ENCODE results near the gene ETFB.

DNA sequence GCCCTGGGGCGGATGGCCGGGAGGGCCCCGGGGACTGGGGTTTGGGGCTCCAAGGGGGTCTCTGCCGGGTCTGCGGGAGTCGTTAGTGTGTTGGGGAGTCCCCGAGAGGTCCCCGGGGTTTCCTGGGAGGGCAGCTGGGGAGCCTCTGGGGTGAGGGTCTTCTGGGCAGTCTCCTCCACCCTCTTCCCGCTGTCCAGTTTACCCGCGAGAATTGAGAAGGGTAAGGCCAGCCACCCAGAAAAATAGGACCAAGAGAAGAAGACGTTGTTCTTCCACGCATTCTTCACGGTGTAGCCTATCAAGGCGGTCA, 1.0 kb upstream of the ETFB start:
- TF ChIP-seq, protein P1, sequence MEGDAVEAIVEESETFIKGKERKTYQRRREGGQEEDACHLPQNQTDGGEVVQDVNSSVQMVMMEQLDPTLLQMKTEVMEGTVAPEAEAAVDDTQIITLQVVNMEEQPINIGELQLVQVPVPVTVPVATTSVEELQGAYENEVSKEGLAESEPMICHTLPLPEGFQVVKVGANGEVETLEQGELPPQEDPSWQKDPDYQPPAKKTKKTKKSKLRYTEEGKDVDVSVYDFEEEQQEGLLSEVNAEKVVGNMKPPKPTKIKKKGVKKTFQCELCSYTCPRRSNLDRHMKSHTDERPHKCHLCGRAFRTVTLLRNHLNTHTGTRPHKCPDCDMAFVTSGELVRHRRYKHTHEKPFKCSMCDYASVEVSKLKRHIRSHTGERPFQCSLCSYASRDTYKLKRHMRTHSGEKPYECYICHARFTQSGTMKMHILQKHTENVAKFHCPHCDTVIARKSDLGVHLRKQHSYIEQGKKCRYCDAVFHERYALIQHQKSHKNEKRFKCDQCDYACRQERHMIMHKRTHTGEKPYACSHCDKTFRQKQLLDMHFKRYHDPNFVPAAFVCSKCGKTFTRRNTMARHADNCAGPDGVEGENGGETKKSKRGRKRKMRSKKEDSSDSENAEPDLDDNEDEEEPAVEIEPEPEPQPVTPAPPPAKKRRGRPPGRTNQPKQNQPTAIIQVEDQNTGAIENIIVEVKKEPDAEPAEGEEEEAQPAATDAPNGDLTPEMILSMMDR (IDR thresholded peaks at IDR 0.05; ENCODE audit: low read depth, low read length, missing input control), result no peak
- TF ChIP-seq, protein P2, sequence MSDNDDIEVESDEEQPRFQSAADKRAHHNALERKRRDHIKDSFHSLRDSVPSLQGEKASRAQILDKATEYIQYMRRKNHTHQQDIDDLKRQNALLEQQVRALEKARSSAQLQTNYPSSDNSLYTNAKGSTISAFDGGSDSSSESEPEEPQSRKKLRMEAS (IDR thresholded peaks at IDR 0.05), result no peak
- TF ChIP-seq, protein P3, sequence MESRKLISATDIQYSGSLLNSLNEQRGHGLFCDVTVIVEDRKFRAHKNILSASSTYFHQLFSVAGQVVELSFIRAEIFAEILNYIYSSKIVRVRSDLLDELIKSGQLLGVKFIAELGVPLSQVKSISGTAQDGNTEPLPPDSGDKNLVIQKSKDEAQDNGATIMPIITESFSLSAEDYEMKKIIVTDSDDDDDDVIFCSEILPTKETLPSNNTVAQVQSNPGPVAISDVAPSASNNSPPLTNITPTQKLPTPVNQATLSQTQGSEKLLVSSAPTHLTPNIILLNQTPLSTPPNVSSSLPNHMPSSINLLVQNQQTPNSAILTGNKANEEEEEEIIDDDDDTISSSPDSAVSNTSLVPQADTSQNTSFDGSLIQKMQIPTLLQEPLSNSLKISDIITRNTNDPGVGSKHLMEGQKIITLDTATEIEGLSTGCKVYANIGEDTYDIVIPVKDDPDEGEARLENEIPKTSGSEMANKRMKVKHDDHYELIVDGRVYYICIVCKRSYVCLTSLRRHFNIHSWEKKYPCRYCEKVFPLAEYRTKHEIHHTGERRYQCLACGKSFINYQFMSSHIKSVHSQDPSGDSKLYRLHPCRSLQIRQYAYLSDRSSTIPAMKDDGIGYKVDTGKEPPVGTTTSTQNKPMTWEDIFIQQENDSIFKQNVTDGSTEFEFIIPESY (IDR thresholded peaks at IDR 0.05), result no peak
- TF ChIP-seq EGR1 (IDR thresholded peaks at IDR 0.05; ENCODE audit: low read depth in 2 of 2) (no peak), YY1 (IDR thresholded peaks at IDR 0.05) (no peak), SP1 (IDR thresholded peaks at IDR 0.05) (no peak), RAD21 (IDR thresholded peaks at IDR 0.05) (no peak), HNF4G (IDR thresholded peaks at IDR 0.05) (no peak)

Data from liver (tissue), 3 donors.